NCI-H1048 (cell line): Measurements from ENCODE around the gene SELENOV.

Source experiments
- DNase-seq: peaks from one replicate; lab custom pipeline; 2025; lab: John Stamatoyannopoulos, UW

The SELENOV gene

DNA sequence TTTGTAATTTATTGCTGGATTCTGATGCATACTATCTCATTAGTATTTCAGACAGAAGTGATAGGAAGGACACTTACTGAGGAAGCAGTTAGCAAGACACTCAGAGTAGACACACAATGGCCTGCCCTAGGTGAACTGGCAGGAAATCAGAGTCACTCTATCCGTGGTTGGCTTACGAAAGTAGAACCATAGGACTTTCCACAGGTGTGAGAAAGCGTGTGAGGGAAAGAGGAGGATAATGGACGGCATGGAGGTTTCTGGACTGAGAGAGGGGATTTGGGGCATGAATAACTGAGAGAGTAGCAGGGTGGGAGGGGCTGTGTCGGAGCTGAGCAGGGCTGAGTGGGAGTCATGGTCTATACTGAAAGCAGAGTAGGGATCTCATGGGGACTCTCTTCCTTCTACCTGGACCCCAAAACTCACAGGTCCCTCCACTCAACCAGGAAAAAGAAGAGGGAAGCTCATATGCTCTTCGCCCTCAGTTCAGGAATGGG lies 43.7 kb downstream of the SELENOV start:
- no peak for DNase-seq

DNA sequence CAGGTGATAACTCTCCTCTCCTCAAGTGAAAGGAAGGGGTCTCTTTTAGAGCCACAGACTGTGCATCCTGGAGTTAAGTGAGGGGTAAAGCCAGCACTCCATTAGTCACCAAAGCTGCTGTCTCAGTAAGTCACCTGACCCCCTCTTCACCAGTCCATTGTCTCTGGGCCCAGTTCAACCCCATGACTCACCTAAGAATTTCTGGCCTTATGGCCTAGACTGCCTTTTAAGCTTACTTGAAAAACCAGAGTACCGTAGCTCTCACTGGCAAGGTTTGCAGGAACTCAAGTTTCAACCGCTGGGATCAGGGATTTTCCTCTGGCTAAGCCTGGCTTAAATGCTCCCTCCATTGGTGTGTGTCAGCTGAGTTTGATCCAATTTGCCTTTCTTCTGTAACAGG lies 48.5 kb downstream of the SELENOV start:
- DNase-seq: no peak

GRCh38 chr19:39566064-39566463 lies 51.1 kb downstream of the SELENOV start:
- no peak for DNase-seq

GRCh38 chr19:39568604-39569003 lies 53.7 kb downstream of the SELENOV start:
- no peak for DNase-seq
